Mesenchymal stem cell (in vitro differentiated cells and primary cell): ENCODE results near the gene ITIH5.

Experiments used
- DNase-seq: peaks from one replicate; pipeline ENCODE4 v3.0.0-alpha.2; 2013
- H2AFZ ChIP-seq: one replicate; pipeline ENCODE4 v1.6.1; 2013; ENCODE audit warnings: low read depth, mild to moderate bottlenecking, control low read depth, inconsistent platforms, low read length, moderate library complexity
- H2AK5ac ChIP-seq: 2 replicates; pipeline ENCODE4 v1.6.1; 2013; ENCODE audit warnings: low read length, moderate library complexity, mild to moderate bottlenecking, inconsistent platforms; ENCODE audit not compliant: severe bottlenecking
- H2BK120ac ChIP-seq: one replicate; pipeline ENCODE4 v1.6.1; 2013; ENCODE audit warnings: low read depth, mild to moderate bottlenecking, inconsistent platforms, low read length, moderate library complexity
- H2BK12ac ChIP-seq, 2 experiments: one replicate each; pipeline ENCODE4 v1.6.1; 2013; ENCODE audit warnings: inconsistent platforms in 2 of 2, low read length in 2 of 2, mild to moderate bottlenecking in 2 of 2, moderate library complexity in 2 of 2, control low read depth in 1 of 2
- H2BK15ac ChIP-seq: one replicate; pipeline ENCODE4 v1.6.1; 2013; ENCODE audit warnings: mild to moderate bottlenecking, low read depth, inconsistent platforms; ENCODE audit not compliant: poor library complexity, severe bottlenecking
- H2BK5ac ChIP-seq: 2 replicates; pipeline ENCODE4 v1.6.1; 2013; ENCODE audit warnings: low read depth, mild to moderate bottlenecking, low read length, control low read depth, inconsistent platforms; ENCODE audit not compliant: poor library complexity, severe bottlenecking
- H3K14ac ChIP-seq, 2 experiments: one replicate each; pipeline ENCODE4 v1.6.1; 2013; ENCODE audit warnings: inconsistent platforms in 2 of 2, low read length in 2 of 2, control low read depth in 1 of 2, mild to moderate bottlenecking in 1 of 2, moderate library complexity in 1 of 2
- H3K18ac ChIP-seq, 2 experiments: one replicate each; pipeline ENCODE4 v1.6.1; 2013; ENCODE audit warnings: inconsistent platforms in 2 of 2, low read length in 2 of 2, control low read depth in 1 of 2, low read depth in 1 of 2, mild to moderate bottlenecking in 1 of 2
- H3K23ac ChIP-seq, 2 experiments: one replicate each; pipeline ENCODE4 v1.6.1; 2013; ENCODE audit warnings: inconsistent platforms in 2 of 2, low read length in 2 of 2, mild to moderate bottlenecking in 2 of 2, moderate library complexity in 2 of 2, control low read depth in 1 of 2
- H3K27ac ChIP-seq: 2 replicates; pipeline ENCODE4 v1.5.1; 2013; ENCODE audit warnings: mild to moderate bottlenecking, moderate library complexity, low read length, control low read depth, inconsistent platforms; ENCODE audit not compliant: poor library complexity, severe bottlenecking
- H3K27me3 ChIP-seq, 2 experiments: 2 replicates each; pipeline versions ENCODE4 v1.6.1 to v1.7.0; 2013; ENCODE audit warnings: low read length in 2 of 2, mild to moderate bottlenecking in 2 of 2, moderate library complexity in 2 of 2, control low read depth in 1 of 2, inconsistent platforms in 1 of 2; ENCODE audit not compliant: control insufficient read depth in 1 of 2, insufficient read depth in 1 of 2
- H3K36me3 ChIP-seq, 2 experiments: 2 replicates each; pipeline versions ENCODE4 v1.6.1 to v1.7.0; 2013; ENCODE audit warnings: low read length in 2 of 2, control low read depth in 1 of 2, inconsistent platforms in 1 of 2, low read depth in 1 of 2, mild to moderate bottlenecking in 1 of 2; ENCODE audit not compliant: insufficient read depth in 2 of 2, control insufficient read depth in 1 of 2
- H3K4ac ChIP-seq, 2 experiments: one replicate each; pipeline ENCODE4 v1.6.1; 2013; ENCODE audit warnings: inconsistent platforms in 2 of 2, low read length in 2 of 2, mild to moderate bottlenecking in 2 of 2, moderate library complexity in 2 of 2, control low read depth in 1 of 2, low read depth in 1 of 2
- H3K4me1 ChIP-seq: 2 replicates; pipeline ENCODE4 v1.6.1; 2013; ENCODE audit warnings: low read depth, low read length, control low read depth; ENCODE audit not compliant: control insufficient read depth, insufficient read depth
- H3K4me2 ChIP-seq: 2 replicates; pipeline ENCODE4 v1.6.1; 2013; ENCODE audit warnings: low read length, mild to moderate bottlenecking, inconsistent platforms; ENCODE audit not compliant: poor library complexity, severe bottlenecking
- H3K4me3 ChIP-seq, 2 experiments: 2 replicates each; pipeline versions ENCODE4 v1.5.1 to v1.7.0; 2013; ENCODE audit warnings: low read length in 2 of 2, mild to moderate bottlenecking in 2 of 2, control low read depth in 1 of 2, low read depth in 1 of 2; ENCODE audit not compliant: insufficient read depth in 1 of 2
- H3K79me1 ChIP-seq: replicated peaks from 2 replicates; pipeline ENCODE4 v1.6.1; 2013; ENCODE audit warnings: mild to moderate bottlenecking, control low read depth, low read length, inconsistent platforms; ENCODE audit not compliant: poor library complexity, severe bottlenecking
- H3K9ac ChIP-seq: 2 replicates; pipeline ENCODE4 v1.7.0; 2013; ENCODE audit warnings: mild to moderate bottlenecking, low read length, moderate library complexity
- H3K9me3 ChIP-seq: 2 replicates; pipeline ENCODE4 v1.7.0; 2013; ENCODE audit warnings: mild to moderate bottlenecking, low read length; ENCODE audit not compliant: control insufficient read depth
- H4K8ac ChIP-seq: one replicate; pipeline ENCODE4 v1.6.1; 2013; ENCODE audit warnings: inconsistent platforms, mild to moderate bottlenecking, low read length, moderate library complexity
- H4K91ac ChIP-seq: one replicate; pipeline ENCODE4 v1.6.1; 2013; ENCODE audit warnings: mild to moderate bottlenecking, low read length, inconsistent platforms
- WGBS: methylation state at CpG from one replicate; pipeline ENCODE4 v1.1.7; 2013; ENCODE audit warnings: mixed read lengths; 5-methylcytosine and 5-hydroxymethylcytosine counted together

Gene ITIH5

DNA sequence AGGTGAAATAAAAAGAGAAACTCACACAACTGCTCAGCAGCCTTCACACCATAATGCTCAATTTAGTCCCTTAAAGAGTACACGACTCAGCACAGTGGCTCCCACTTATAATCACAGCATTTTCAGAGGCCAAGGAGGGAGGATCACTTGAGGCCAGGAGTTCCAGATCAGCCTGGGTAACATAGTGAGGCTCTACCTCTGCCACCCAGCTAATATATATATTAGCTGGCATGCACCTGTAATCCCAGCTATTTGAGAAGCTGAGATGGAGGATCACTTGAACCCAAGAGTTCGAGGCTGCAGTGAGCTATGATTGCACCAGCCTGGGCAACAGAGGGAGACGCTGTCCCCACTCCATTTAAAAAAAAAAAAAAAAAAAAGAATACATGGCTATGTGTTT is 38.6 kb upstream of the ITIH5 start:
- Histone ChIP-seq H3K9ac (no peak overlapping the region), H3K4me2 (no peak overlapping the region), H4K91ac (no peak overlapping the region), H2BK5ac (no peak overlapping the region), H3K27me3 (peaks cover 4 to 43% of the 10 kb centered on the region in 2 experiments), H3K79me1 (no peaks in the 10 kb centered on the region), H2BK12ac (no peak overlapping the region), H3K36me3 (no peaks in the 10 kb centered on the region), H4K8ac (no peak overlapping the region), H3K23ac (no peak overlapping the region), H2AK5ac (no peak overlapping the region), H3K4ac (no peak overlapping the region), H2BK120ac (no peak overlapping the region), H3K18ac (no peak overlapping the region), H3K27ac (no peak overlapping the region), H3K4me3 (no peak overlapping the region), H3K9me3 (no peaks in the 10 kb centered on the region), H3K14ac (no peak overlapping the region), H2BK15ac (no peak overlapping the region), H2AFZ (no peak overlapping the region), H3K4me1 (no peaks in the 10 kb centered on the region)
- WGBS: 74% methylated on average over 1 of the region's 3 CpGs
- DNase-seq: no peak

DNA sequence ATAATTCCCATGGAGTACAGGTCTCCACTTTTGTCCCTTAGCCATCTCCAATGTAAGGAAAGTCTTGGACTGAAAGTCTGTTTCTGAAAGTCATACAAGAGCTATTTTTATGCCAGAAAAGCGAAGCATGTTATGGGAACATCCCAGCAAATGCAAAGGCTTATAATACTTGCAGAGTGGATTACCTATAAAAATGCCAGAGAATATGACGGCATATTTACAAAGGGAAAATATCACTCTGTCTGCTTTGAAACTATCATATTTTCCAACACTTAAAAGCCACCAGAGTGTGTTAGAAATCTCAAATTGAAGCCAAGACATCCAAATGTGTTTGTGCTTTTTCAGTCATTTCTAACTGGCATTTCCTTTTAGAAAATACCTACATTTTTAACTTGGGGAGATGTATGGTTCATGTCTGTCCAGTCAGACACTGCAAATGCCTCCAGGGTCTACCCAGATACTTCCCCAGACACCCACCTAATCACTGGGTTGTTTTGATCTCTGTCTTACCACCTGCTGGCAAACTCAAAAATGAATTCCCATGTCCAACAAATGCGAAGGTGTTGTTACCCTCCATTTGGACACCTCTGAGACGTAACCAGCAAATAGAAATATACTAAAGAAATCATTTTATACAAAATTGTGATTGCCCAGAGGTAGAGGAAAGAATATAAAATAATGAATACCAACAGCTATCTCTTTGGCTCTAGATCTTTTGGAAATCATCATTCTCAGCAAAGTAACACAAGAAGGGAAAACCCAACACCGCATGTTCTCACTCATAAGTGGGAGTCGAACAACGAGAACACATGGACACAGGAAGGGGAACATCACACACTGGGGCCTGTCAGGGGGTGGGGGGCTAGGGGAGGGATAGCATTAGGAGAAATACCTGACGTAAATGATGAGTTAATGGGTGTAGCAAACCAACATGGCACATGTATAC is 37.6 kb upstream of the ITIH5 start:
- no peaks in the 10 kb centered on the region for H3K79me1 ChIP-seq
- H2AK5ac ChIP-seq: no peak overlapping the region
- H3K4me1 ChIP-seq: no peaks in the 10 kb centered on the region
- no peak overlapping the region for H2AFZ ChIP-seq
- H3K36me3 ChIP-seq: no peaks in the 10 kb centered on the region
- H3K23ac ChIP-seq: no peak overlapping the region
- no peak overlapping the region for H3K4me2 ChIP-seq
- no peak overlapping the region for H3K18ac ChIP-seq
- no peak overlapping the region for H3K4ac ChIP-seq
- no peak for DNase-seq
- H3K4me3 ChIP-seq: no peak overlapping the region
- 92% methylated on average over 5 of the region's 8 CpGs for WGBS
- no peak overlapping the region for H4K91ac ChIP-seq
- no peak overlapping the region for H3K14ac ChIP-seq
- H2BK5ac ChIP-seq: no peak overlapping the region
- H2BK12ac ChIP-seq: no peak overlapping the region
- no peak overlapping the region for H3K9ac ChIP-seq
- H2BK120ac ChIP-seq: no peak overlapping the region
- no peaks in the 10 kb centered on the region for H3K9me3 ChIP-seq
- H3K27me3 ChIP-seq: peaks cover 4 to 43% of the 10 kb centered on the region in 2 experiments
- no peak overlapping the region for H4K8ac ChIP-seq
- H3K27ac ChIP-seq: no peak overlapping the region
- no peak overlapping the region for H2BK15ac ChIP-seq

DNA sequence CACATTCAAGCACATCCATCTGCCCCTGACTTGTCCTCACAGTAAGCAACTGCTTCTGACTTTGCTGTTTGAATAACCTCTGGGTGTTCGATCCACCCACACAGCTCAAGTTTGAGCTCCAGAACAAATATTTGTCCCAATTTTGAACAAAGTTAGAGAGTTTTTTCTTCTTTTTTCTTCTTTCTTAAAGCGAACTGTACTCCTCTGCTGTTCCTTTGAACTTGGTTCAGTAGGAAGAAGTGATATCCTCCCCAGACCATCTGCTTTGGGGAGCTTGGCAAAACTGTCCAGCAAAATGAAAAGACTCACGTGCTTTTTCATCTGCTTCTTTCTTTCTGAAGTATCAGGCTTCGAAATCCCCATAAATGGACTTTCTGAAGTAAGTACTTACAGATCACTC is 36.4 kb upstream of the ITIH5 start, which contains the start of gene ITIH2:
ITIH2 (plus strand) TSS at position 177 of the 400 bp plus-strand sequence; CDS start at position 296, 119 bp downstream.
- H3K4me3 ChIP-seq: no peak within 1 kb of the TSS
- H4K8ac ChIP-seq: no peak within 1 kb of the TSS
- H3K14ac ChIP-seq: no peak within 1 kb of the TSS
- no peak within 1 kb of the TSS for H3K9ac ChIP-seq
- no peaks in the 10 kb centered on the region for H3K36me3 ChIP-seq
- H3K4me2 ChIP-seq: no peak within 1 kb of the TSS
- no peak within 1 kb of the TSS for H3K27ac ChIP-seq
- H3K18ac ChIP-seq: no peak within 1 kb of the TSS
- no peak within 1 kb of the TSS for H2BK5ac ChIP-seq
- H4K91ac ChIP-seq: no peak within 1 kb of the TSS
- DNase-seq: no peak
- no peak within 1 kb of the TSS for H2BK12ac ChIP-seq
- H3K79me1 ChIP-seq: no peaks in the 10 kb centered on the region
- no peaks in the 10 kb centered on the region for H3K9me3 ChIP-seq
- H3K23ac ChIP-seq: no peak within 1 kb of the TSS
- H2BK15ac ChIP-seq: no peak within 1 kb of the TSS
- H3K4me1 ChIP-seq: no peaks in the 10 kb centered on the region
- WGBS: 60% methylated on average over 3 of the region's 4 CpGs
- no peak within 1 kb of the TSS for H2AFZ ChIP-seq
- H3K4ac ChIP-seq: no peak within 1 kb of the TSS
- H3K27me3 ChIP-seq: peaks cover 4 to 43% of the 10 kb centered on the region in 2 experiments
- H2BK120ac ChIP-seq: no peak within 1 kb of the TSS
- no peak within 1 kb of the TSS for H2AK5ac ChIP-seq

DNA sequence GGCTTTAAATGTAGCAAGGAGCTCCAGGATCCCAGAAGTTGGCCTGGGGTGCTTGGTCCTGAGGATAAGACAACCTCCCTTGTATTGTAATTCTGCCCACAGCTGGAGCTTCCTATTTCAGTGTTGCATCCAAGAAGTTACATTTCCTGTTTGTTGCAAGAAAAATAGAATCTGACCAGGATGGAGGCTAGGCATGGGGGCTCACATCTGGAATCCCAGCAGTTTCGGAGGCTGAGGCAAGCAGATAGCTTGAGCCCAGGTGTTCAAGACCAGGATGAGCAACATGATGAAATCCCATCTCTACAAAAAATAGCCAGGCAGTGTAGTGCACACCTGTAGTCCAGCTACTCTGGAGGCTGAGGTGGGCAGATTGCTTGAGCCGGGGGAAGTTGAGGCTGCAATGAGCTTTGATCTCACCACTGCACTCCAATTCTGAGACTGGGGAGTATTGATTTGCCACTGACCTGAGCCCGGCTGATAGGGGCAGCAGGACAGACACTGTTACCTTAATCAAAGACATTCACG is 35.6 kb upstream of the ITIH5 start:
- Histone ChIP-seq H3K4ac (no peak overlapping the region), H3K36me3 (no peaks in the 10 kb centered on the region), H3K9ac (no peak overlapping the region), H2BK5ac (no peak overlapping the region), H3K27me3 (peaks cover 4 to 43% of the 10 kb centered on the region in 2 experiments), H2AK5ac (no peak overlapping the region), H2AFZ (no peak overlapping the region), H3K14ac (no peak overlapping the region), H4K91ac (no peak overlapping the region), H3K79me1 (no peaks in the 10 kb centered on the region), H2BK120ac (no peak overlapping the region), H2BK12ac (no peak overlapping the region), H4K8ac (no peak overlapping the region), H3K4me2 (no peak overlapping the region), H3K4me3 (no peak overlapping the region), H3K9me3 (no peaks in the 10 kb centered on the region), H3K4me1 (no peaks in the 10 kb centered on the region), H3K27ac (no peak overlapping the region), H3K23ac (no peak overlapping the region), H3K18ac (no peak overlapping the region), H2BK15ac (no peak overlapping the region)
- no peak for DNase-seq
- 83% methylated on average over 4 of the region's 4 CpGs for WGBS
